Nephron progenitor cell (in vitro differentiated cells): ENCODE data around the gene INPP1.

Experiments used
- DNase-seq: peaks from one replicate; pipeline ENCODE4 v3.0.0; 2021
- H3K27ac Mint-ChIP-seq: 2 replicates; pipeline ENCODE4 v1.8.0; 2021; ENCODE audit warnings: mild to moderate bottlenecking, moderate library complexity, mixed read lengths
- H3K27me3 Mint-ChIP-seq: 2 replicates; pipeline ENCODE4 v1.8.0; 2021; ENCODE audit warnings: mild to moderate bottlenecking, low read depth, mixed read lengths; ENCODE audit not compliant: poor library complexity
- H3K36me3 Mint-ChIP-seq: 2 replicates; pipeline ENCODE4 v1.8.0; 2021; ENCODE audit warnings: low read depth, mixed read lengths
- H3K4me1 Mint-ChIP-seq: 2 replicates; pipeline ENCODE4 v1.8.0; 2021; ENCODE audit warnings: mixed read lengths
- H3K4me3 Mint-ChIP-seq: 2 replicates; pipeline ENCODE4 v1.8.0; 2021; ENCODE audit warnings: mild to moderate bottlenecking, moderate library complexity, mixed read lengths
- H3K9me3 Mint-ChIP-seq: 2 replicates; pipeline ENCODE4 v1.8.0; 2021; ENCODE audit warnings: mild to moderate bottlenecking, moderate library complexity, mixed read lengths
- TF ChIP-seq, protein P1 (sequence below): fragments of 200-600 bp; sonication (generic); IDR thresholded peaks from 2 replicates; pipeline ENCODE4 v1.5.0; 2021; ENCODE audit warnings: antibody characterized with exemption

The INPP1 gene

DNA sequence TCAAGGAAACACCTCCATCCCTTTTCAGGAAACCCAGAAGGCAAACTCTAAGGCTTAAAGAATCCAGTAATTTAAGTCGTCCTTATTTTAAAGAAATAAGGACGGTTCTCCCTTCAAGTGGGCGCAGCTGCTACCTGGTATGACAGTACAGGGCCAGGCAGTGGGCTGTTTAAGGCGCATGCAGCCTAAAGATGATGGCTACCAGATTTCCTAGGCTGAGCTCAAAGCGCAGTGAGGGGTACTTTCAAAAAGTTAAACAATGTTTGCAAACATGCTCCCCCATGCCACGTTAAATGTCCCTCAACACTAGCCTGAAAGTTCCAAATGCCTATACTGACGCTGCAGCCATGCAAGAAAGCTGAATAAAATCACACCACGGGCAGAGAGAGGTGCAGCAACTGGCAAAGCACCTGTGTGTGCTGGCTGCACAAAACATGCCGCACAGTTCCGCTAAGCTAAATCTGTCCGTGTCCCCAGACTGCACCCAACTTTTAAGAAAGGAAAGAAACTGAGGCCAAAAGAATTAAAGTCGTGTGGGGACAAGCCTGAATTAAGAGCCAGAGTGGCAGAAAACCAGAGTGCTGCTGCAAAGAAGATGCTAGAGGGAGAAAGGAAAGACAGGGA, 24.3 kb upstream of the INPP1 start:
- Mint-ChIP-seq H3K9me3 (no peaks in the 10 kb centered on the region), H3K27ac (peak overlapping the region; percentile 95), H3K27me3 (peaks cover 5% of the 10 kb centered on the region), H3K4me3 (peak overlapping the region; percentile 97), H3K36me3 (peaks cover 19% of the 10 kb centered on the region), H3K4me1 (peaks cover 42% of the 10 kb centered on the region)
- peak; percentile 14 for DNase-seq
- TF ChIP-seq, protein P1, sequence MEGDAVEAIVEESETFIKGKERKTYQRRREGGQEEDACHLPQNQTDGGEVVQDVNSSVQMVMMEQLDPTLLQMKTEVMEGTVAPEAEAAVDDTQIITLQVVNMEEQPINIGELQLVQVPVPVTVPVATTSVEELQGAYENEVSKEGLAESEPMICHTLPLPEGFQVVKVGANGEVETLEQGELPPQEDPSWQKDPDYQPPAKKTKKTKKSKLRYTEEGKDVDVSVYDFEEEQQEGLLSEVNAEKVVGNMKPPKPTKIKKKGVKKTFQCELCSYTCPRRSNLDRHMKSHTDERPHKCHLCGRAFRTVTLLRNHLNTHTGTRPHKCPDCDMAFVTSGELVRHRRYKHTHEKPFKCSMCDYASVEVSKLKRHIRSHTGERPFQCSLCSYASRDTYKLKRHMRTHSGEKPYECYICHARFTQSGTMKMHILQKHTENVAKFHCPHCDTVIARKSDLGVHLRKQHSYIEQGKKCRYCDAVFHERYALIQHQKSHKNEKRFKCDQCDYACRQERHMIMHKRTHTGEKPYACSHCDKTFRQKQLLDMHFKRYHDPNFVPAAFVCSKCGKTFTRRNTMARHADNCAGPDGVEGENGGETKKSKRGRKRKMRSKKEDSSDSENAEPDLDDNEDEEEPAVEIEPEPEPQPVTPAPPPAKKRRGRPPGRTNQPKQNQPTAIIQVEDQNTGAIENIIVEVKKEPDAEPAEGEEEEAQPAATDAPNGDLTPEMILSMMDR, result no peak

DNA sequence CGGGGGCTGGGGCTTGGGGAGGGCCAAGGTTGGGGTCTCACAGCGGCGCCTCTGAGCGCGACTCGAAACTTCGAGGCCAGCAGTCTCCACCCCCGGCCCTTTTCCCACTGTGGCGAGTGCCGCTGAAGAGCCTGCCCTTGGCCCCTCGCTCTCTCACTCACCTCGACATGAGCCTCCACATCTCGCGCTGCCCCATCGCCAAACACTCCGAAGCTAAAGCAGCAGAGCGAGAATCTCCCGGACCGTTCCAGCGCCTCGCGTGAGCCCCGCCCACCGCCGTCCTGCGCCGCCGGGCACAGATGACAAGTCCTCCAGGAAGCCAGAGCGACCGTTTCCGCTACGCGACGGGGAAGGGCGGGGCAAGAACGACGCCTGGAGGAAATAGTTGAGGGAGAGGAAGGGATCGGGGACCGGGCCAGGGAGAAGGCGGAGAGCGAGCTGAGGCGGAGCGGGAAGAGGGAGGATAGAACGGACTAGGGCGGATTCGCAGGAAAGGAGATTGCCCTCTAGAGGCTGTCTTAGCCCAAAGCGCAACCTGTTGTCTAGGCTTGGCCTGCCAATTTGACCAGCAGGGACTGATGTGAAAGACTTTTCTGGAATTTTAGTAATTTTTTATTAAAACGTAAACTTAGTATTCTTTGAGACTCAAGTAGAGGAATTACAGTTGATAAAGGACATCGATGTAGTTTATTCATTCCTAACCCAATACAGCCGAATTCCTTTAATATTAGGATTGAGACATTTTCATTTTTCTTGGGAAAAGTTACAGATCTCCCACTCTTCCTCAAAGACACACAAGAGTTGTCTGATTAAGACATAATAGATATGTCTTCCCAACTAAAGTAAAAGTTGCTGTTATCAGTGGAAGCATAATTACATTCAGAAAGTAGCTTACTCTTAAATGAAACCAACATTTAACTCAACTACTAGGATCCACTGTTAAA, 23.6 kb upstream of the INPP1 start, which contains the start of gene HIBCH:
HIBCH (minus strand) TSS at position 272 of the 944 bp plus-strand sequence; CDS start at position 196, 76 bp downstream.
- Mint-ChIP-seq H3K4me3 (peak within 1 kb of the TSS; percentile 97), H3K4me1 (peaks cover 42% of the 10 kb centered on the region), H3K9me3 (no peaks in the 10 kb centered on the region), H3K27me3 (peaks cover 5% of the 10 kb centered on the region), H3K36me3 (peaks cover 15% of the 10 kb centered on the region), H3K27ac (peak within 1 kb of the TSS; percentile 95)
- peak; percentile 98 for DNase-seq
- TF ChIP-seq, protein P1, result peak; percentile 68

DNA sequence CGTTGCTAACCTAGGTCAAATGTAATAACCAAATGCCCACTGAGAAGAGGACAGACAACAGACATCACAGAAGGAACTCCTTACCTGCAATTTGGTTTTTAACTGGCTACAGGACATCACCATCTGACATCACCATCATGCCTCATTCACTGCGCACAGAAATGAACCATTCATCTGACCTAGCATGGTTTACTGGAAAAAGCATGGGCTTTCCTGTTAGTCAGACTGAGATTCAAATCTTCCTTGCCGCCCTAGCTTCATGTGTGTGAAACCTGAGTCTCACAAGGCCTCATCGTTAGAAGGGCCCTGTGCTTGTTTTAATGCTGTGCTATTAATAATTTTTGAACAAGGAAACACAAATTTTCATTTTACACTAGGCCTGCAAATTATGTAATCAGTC, 22.7 kb upstream of the INPP1 start:
- Mint-ChIP-seq H3K27ac (no peak overlapping the region), H3K36me3 (peaks cover 8% of the 10 kb centered on the region), H3K4me1 (peaks cover 33% of the 10 kb centered on the region), H3K27me3 (peaks cover 5% of the 10 kb centered on the region), H3K4me3 (no peak overlapping the region), H3K9me3 (no peaks in the 10 kb centered on the region)
- no peak for DNase-seq
- TF ChIP-seq, protein P1, result no peak

DNA sequence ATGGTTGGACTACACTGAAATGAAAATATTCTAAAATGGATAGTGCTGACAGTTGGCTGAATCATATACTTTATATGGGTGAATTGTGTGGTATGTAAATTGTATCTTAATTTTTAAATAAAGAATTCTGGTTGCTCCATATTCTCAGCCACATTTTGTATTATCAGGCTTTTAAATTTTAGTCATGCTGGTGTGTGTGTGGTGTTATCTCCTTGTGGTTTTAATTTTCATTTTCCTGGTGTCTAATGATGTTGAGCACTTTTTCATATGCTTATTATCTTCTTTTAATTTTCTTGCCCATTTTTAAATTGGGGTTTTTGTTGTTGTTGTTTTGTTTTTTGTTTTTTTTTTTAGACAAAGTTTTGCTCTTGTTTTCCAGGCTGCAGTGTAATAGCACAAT, 20.0 kb upstream of the INPP1 start:
- TF ChIP-seq, protein P1, result no peak
- Mint-ChIP-seq H3K4me3 (no peak overlapping the region), H3K9me3 (no peaks in the 10 kb centered on the region), H3K27ac (no peak overlapping the region), H3K27me3 (peaks cover 5% of the 10 kb centered on the region), H3K36me3 (no peaks in the 10 kb centered on the region), H3K4me1 (peaks cover 12% of the 10 kb centered on the region)
- DNase-seq, result no peak

DNA sequence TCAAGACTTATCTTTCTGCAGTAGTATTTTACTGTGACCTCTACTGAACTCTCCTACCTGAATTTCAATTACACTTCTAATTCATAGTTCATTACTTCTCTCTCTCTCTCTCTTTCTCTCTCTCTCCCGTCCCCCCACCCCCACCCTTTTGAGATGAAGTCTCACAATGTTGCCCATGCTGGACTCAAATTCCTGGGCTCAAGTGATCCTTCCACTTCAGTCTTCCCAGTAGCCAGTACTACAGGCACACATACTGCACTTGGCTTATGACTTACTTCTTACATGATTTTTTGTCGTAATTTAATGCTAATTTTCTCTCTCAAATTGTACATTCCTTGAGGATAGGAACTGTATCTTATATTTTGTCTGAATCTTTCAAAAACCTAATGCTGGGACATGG, 17.8 kb upstream of the INPP1 start:
- no peak for DNase-seq
- no peak overlapping the region for H3K27ac Mint-ChIP-seq
- peaks cover 5% of the 10 kb centered on the region for H3K27me3 Mint-ChIP-seq
- peaks cover under 1% of the 10 kb centered on the region for H3K4me1 Mint-ChIP-seq
- no peaks in the 10 kb centered on the region for H3K9me3 Mint-ChIP-seq
- no peak overlapping the region for H3K4me3 Mint-ChIP-seq
- H3K36me3 Mint-ChIP-seq, result no peaks in the 10 kb centered on the region
- TF ChIP-seq, protein P1, result no peak
